Trophoblast cell (in vitro differentiated cells and primary cell): ENCODE data around the gene TNFAIP3.
A peak's percentile ranks its signal among the peaks of the same experiment; 100 is the strongest.
"Not testable (repeated sequence)": the region's sequence is repeated elsewhere in the genome, so short reads cannot be mapped to it uniquely, and the experiment has no call there.

Source experiments
- DNase-seq, 2 donors: peaks; one replicate each; pipeline ENCODE4 v3.0.0-alpha.2; 2016
- H2AFZ ChIP-seq: 2 replicates; pipeline ENCODE4 v1.6.1; 2013; ENCODE audit warnings: low read length, moderate library complexity, mild to moderate bottlenecking; ENCODE audit not compliant: insufficient read depth, poor library complexity
- H2AK5ac ChIP-seq: 2 replicates; pipeline ENCODE4 v1.6.1; 2013; ENCODE audit warnings: mild to moderate bottlenecking, low read length
- H2BK120ac ChIP-seq: 2 replicates; pipeline ENCODE4 v1.6.1; 2013; ENCODE audit warnings: low read length, mild to moderate bottlenecking, moderate library complexity; ENCODE audit not compliant: insufficient read depth, poor library complexity
- H2BK12ac ChIP-seq: 2 replicates; pipeline ENCODE4 v1.6.1; 2013; ENCODE audit warnings: mild to moderate bottlenecking, low read length, moderate library complexity
- H2BK5ac ChIP-seq: 2 replicates; pipeline ENCODE4 v1.6.1; 2013; ENCODE audit warnings: low read length, low read depth, moderate library complexity, mild to moderate bottlenecking; ENCODE audit not compliant: poor library complexity
- H3K14ac ChIP-seq: 2 replicates; pipeline ENCODE4 v1.6.1; 2013; ENCODE audit warnings: mild to moderate bottlenecking, low read length
- H3K18ac ChIP-seq: 2 replicates; pipeline ENCODE4 v1.6.1; 2013; ENCODE audit warnings: mild to moderate bottlenecking, low read length
- H3K23ac ChIP-seq: 2 replicates; pipeline ENCODE4 v1.6.1; 2013; ENCODE audit warnings: low read length
- H3K27ac ChIP-seq: 2 replicates; pipeline ENCODE4 v1.5.1; 2013; ENCODE audit warnings: low read depth, mild to moderate bottlenecking, inconsistent platforms, low read length, moderate library complexity
- H3K27me3 ChIP-seq: 2 replicates; pipeline ENCODE4 v1.6.1; 2013; ENCODE audit warnings: inconsistent platforms, mild to moderate bottlenecking, low read length, moderate library complexity; ENCODE audit not compliant: insufficient read depth
- H3K36me3 ChIP-seq, 2 experiments: 1 replicate in 1 of 2; 2 replicates in 1 of 2; pipeline ENCODE4 v1.6.1; 2013; ENCODE audit warnings: low read length in 2 of 2, mild to moderate bottlenecking in 2 of 2, moderate library complexity in 1 of 2; ENCODE audit not compliant: insufficient read depth in 2 of 2, control insufficient read depth in 1 of 2
- H3K4ac ChIP-seq: 2 replicates; pipeline ENCODE4 v1.6.1; 2013; ENCODE audit warnings: low read depth, mild to moderate bottlenecking, low read length, moderate library complexity
- H3K4me1 ChIP-seq, 2 experiments: 1 replicate in 1 of 2; 2 replicates in 1 of 2; pipeline ENCODE4 v1.6.1; 2013; ENCODE audit warnings: low read length in 2 of 2, mild to moderate bottlenecking in 2 of 2, moderate library complexity in 1 of 2; ENCODE audit not compliant: insufficient read depth in 2 of 2, control insufficient read depth in 1 of 2
- H3K4me2 ChIP-seq: 2 replicates; pipeline ENCODE4 v1.6.1; 2013; ENCODE audit warnings: inconsistent platforms, mild to moderate bottlenecking, low read length, moderate library complexity
- H3K4me3 ChIP-seq: 2 replicates; pipeline ENCODE4 v1.5.1; 2013; ENCODE audit warnings: mild to moderate bottlenecking, low read depth, low read length, inconsistent platforms
- H3K79me1 ChIP-seq: one replicate; pipeline ENCODE4 v1.6.1; 2013; ENCODE audit warnings: low read length
- H3K79me2 ChIP-seq: 2 replicates; pipeline ENCODE4 v1.6.1; 2013; ENCODE audit warnings: low read length, mild to moderate bottlenecking; ENCODE audit not compliant: control insufficient read depth, insufficient read depth, poor library complexity
- H3K9ac ChIP-seq: 2 replicates; pipeline ENCODE4 v1.6.1; 2013; ENCODE audit warnings: mild to moderate bottlenecking, low read length
- H3K9me3 ChIP-seq: 2 replicates; pipeline ENCODE4 v1.6.1; 2013; ENCODE audit warnings: low read depth, mild to moderate bottlenecking, control low read depth, inconsistent platforms, low read length; ENCODE audit not compliant: insufficient read depth
- H4K12ac ChIP-seq: 2 replicates; pipeline ENCODE4 v1.6.1; 2013; ENCODE audit warnings: low read depth, mild to moderate bottlenecking, low read length, moderate library complexity
- H4K8ac ChIP-seq: 2 replicates; pipeline ENCODE4 v1.6.1; 2013; ENCODE audit warnings: low read depth, mild to moderate bottlenecking, low read length, moderate library complexity
- H4K91ac ChIP-seq: one replicate; pipeline ENCODE4 v1.6.1; 2013; ENCODE audit warnings: low read depth, mild to moderate bottlenecking, low read length, moderate library complexity
- WGBS: extraction: QIAGEN DNeasy Blood & Tissue Kit; methylation state at CpG from one replicate; pipeline ENCODE4 v1.1.7; 2013; ENCODE audit warnings: missing lambda C conversion rate; ENCODE audit not compliant: insufficient read length, insufficient coverage; ENCODE audit errors: extremely low coverage; 5-methylcytosine and 5-hydroxymethylcytosine counted together

The TNFAIP3 gene

DNA sequence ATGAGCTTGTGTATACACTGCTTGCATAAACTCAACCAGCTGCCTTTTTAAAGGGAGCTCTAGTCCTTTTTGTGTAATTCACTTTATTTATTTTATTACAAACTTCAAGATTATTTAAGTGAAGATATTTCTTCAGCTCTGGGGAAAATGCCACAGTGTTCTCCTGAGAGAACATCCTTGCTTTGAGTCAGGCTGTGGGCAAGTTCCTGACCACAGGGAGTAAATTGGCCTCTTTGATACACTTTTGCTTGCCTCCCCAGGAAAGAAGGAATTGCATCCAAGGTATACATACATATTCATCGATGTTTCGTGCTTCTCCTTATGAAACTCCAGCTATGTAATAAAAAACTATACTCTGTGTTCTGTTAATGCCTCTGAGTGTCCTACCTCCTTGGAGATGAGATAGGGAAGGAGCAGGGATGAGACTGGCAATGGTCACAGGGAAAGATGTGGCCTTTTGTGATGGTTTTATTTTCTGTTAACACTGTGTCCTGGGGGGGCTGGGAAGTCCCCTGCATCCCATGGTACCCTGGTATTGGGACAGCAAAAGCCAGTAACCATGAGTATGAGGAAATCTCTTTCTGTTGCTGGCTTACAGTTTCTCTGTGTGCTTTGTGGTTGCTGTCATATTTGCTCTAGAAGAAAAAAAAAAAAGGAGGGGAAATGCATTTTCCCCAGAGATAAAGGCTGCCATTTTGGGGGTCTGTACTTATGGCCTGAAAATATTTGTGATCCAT is 15.3 kb downstream of the TNFAIP3 start:
- Histone ChIP-seq H3K18ac (no peak overlapping the region), H3K23ac (no peak overlapping the region), H2BK12ac (no peak overlapping the region), H3K79me1 (no peaks in the 10 kb centered on the region), H2BK5ac (no peak overlapping the region), H4K91ac (no peak overlapping the region), H3K9ac (no peak overlapping the region), H3K4ac (no peak overlapping the region), H3K27me3 (no peaks in the 10 kb centered on the region), H3K14ac (no peak overlapping the region), H3K27ac (no peak overlapping the region), H2AK5ac (no peak overlapping the region), H3K36me3 (peaks cover 28 to 42% of the 10 kb centered on the region in 2 experiments), H2BK120ac (no peak overlapping the region), H2AFZ (no peak overlapping the region), H3K4me2 (no peak overlapping the region), H3K79me2 (no peaks in the 10 kb centered on the region), H4K8ac (no peak overlapping the region), H3K4me1 (peaks cover 0 to 2% of the 10 kb centered on the region in 2 experiments), H4K12ac (no peak overlapping the region), H3K4me3 (no peak overlapping the region), H3K9me3 (no peaks in the 10 kb centered on the region)
- WGBS = no CpG with 5 or more reads among the region's 2 CpGs
- peak in 1 of 2 donors; percentile 51 for DNase-seq

DNA sequence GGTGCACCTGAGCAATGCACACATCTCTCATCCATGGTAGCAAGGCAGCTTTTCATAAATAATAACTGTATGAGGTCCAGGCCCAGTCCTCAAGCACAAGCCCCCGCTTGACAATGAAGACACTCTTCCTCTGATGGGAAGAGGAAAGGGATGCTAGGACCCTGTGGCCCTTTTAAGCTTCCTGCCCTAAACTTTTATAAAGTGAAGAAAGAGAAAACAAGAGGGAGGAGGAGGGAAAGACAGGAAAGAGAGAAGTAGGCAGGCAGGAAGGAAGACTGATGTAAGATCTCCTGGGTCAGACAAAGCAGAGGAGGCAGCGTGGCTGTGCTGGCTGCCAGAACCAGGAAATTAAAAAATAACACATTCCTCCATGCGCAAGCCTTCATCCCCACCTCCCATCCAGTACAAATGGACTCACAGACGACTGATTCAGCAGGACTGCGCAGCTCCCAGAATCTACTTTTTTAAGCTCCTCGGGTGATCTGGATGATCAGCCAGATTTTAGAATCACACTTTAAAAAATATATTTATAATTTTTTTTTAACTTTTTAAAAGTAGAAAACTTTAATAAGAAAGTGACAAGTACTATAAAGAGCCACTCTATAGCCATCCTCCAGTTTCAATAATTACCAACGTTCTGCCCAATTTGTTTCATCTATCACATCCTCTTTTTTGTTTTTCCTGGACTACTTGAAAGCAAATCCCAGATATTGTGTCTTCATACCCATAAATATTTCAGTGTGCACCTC is 16.5 kb downstream of the TNFAIP3 start:
- WGBS = no CpG with 5 or more reads among the region's 7 CpGs
- H3K27ac ChIP-seq = no peak overlapping the region
- H3K14ac ChIP-seq = no peak overlapping the region

DNA sequence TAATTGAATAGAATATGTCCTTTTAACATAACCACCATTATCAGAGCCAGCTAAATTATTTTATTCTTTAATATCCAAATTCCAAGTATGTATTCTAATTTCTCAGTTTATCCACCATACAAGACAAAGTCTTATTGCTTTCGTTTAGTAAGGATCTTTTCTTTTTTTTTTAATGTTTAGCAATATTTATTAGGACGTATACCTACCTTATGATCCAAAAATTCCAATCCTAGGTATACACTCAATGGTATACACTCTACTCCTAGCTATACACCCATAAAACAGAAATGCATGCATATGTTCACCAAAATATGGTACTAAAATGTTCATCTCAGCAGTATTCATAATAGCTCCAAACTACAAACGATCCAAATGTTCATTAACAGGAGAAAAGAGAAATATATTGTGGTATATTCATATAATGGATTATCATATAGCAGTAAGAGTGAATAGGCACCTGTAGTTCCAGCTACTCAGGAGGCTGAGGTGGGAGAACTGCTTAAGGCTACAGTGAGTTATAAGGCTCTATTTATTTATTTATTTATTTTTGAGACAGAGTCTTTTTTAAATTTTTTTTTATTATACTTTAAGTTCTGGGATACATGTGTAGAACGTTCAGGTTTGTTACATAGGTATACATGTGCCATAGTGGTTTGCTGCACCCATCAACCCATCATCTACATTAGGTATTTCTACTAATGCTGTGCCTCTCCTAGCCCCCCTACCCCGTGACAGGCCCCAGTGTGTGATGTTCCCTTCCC is 17.3 kb downstream of the TNFAIP3 start:
- Histone ChIP-seq H4K91ac (no peak overlapping the region), H2BK12ac (no peak overlapping the region), H3K4me3 (no peak overlapping the region), H3K79me1 (no peaks in the 10 kb centered on the region), H4K8ac (no peak overlapping the region), H3K23ac (no peak overlapping the region), H3K4me1 (no peaks in the 10 kb centered on the region), H3K79me2 (no peaks in the 10 kb centered on the region), H3K4me2 (no peak overlapping the region), H3K18ac (no peak overlapping the region), H2BK5ac (no peak overlapping the region), H2AFZ (no peak overlapping the region), H3K9ac (no peak overlapping the region), H3K27ac (no peak overlapping the region), H4K12ac (no peak overlapping the region), H3K27me3 (no peaks in the 10 kb centered on the region), H3K9me3 (no peaks in the 10 kb centered on the region), H2AK5ac (no peak overlapping the region), H2BK120ac (no peak overlapping the region), H3K4ac (no peak overlapping the region), H3K14ac (no peak overlapping the region), H3K36me3 (peaks cover 18 to 28% of the 10 kb centered on the region in 2 experiments)
- no CpG with 5 or more reads among the region's 5 CpGs for WGBS
- DNase-seq = peak in 1 of 2 donors; percentile 44

More for the DNA sequence above, 16.5 kb downstream of the TNFAIP3 start:
- Histone ChIP-seq H3K79me2 (no peaks in the 10 kb centered on the region), H4K91ac (no peak overlapping the region), H3K4me1 (peaks cover 0 to 2% of the 10 kb centered on the region in 2 experiments), H2BK5ac (no peak overlapping the region), H2AFZ (peak overlapping the region; percentile 58), H3K4me3 (no peak overlapping the region), H3K18ac (no peak overlapping the region), H3K36me3 (peaks cover 26 to 35% of the 10 kb centered on the region in 2 experiments), H4K8ac (no peak overlapping the region), H4K12ac (peak overlapping the region; percentile 2), H3K27me3 (no peaks in the 10 kb centered on the region), H2AK5ac (no peak overlapping the region), H3K23ac (no peak overlapping the region), H3K9me3 (no peaks in the 10 kb centered on the region), H3K4ac (no peak overlapping the region), H3K9ac (no peak overlapping the region), H3K79me1 (no peaks in the 10 kb centered on the region), H2BK120ac (no peak overlapping the region), H3K4me2 (no peak overlapping the region), H2BK12ac (no peak overlapping the region)
- DNase-seq = peak; percentile 63 to 70

DNA sequence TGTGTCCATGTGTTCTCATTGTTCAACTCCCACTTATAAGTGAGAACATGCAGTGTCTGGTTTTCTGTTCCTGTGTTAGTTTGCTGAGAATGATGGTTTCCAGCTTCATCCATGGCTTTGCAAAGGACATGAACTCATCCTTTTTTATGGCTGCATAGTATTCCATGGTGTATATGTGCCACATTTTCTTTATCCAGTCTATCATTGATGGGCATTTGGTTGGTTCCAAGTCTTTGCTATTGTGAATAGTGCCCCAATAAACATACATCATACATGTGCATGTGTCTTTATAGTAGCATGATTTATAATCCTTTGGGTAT is 17.8 kb downstream of the TNFAIP3 start:
- not testable (repeated sequence) for H2AFZ ChIP-seq, H2BK12ac ChIP-seq, H4K12ac ChIP-seq, H3K9ac ChIP-seq, H3K79me2 ChIP-seq, H2AK5ac ChIP-seq, H2BK5ac ChIP-seq, H3K23ac ChIP-seq, DNase-seq, H3K9me3 ChIP-seq, H2BK120ac ChIP-seq, H3K4me3 ChIP-seq, H3K27ac ChIP-seq, H3K4ac ChIP-seq, H3K27me3 ChIP-seq, H3K4me2 ChIP-seq, H4K91ac ChIP-seq, H3K18ac ChIP-seq, H3K4me1 ChIP-seq, H3K79me1 ChIP-seq, H4K8ac ChIP-seq, H3K14ac ChIP-seq
- H3K36me3 ChIP-seq = peaks cover 16 to 23% of the 10 kb centered on the region in 2 experiments
